GM06990 (cell line): ENCODE results near the gene TMEM208.
A peak's percentile ranks its signal among the peaks of the same experiment; 100 is the strongest.

Experiments
- DNase-seq: peaks from one replicate; pipeline ENCODE4 v3.0.0-alpha.2; 2011; ENCODE audit not compliant: insufficient read length; ENCODE audit errors: extremely low read depth
- H3K27me3 ChIP-seq: replicated peaks from 2 replicates; pipeline ENCODE4 v1.6.0; 2011; ENCODE audit warnings: low read length; ENCODE audit not compliant: control insufficient read depth, insufficient read depth
- H3K36me3 ChIP-seq: 2 replicates; pipeline ENCODE4 v1.5.1; 2011; ENCODE audit warnings: low read length; ENCODE audit not compliant: control insufficient read depth, insufficient read depth
- H3K4me3 ChIP-seq: replicated peaks from 2 replicates; pipeline ENCODE4 v1.5.1; 2011; ENCODE audit warnings: low read depth, mild to moderate bottlenecking, control low read depth, low read length
- CTCF ChIP-seq: IDR thresholded peaks from 2 replicates; pipeline ENCODE4 v1.5.1; 2011; ENCODE audit warnings: low read length, control low read depth, mild to moderate bottlenecking, inconsistent platforms; ENCODE audit not compliant: insufficient read depth, poor library complexity, severe bottlenecking

The TMEM208 gene

GRCh38 chr16:67271446-67271845 lies 44.5 kb downstream of the TMEM208 start:
- Histone ChIP-seq H3K27me3 (no peaks in the 10 kb centered on the region), H3K4me3 (no peak overlapping the region), H3K36me3 (no peaks in the 10 kb centered on the region; the same call in 1 of the 2 replicates)
- no peak for TF ChIP-seq CTCF
- DNase-seq = no peak

DNA sequence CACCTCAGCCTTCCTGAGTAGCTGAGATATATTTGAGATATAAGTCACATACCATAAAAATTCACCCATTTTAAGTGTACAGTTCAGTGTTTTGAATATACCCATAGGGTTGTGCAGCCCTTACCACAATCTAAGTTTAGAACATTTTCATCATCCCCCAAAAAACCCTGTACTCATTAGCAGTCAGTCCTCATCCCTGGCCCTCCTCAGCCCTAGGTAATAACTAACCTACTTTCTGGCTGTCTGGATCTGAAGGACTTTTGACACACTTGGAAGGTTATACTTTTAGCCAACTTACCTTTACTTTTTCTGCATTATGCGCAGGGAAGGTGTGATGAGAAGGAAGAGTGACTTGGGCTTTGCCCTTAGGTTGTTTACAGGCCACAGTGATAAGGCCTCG lies 48.4 kb downstream of the TMEM208 start:
- H3K36me3 ChIP-seq = no peaks in the 10 kb centered on the region; the same call in 1 of the 2 replicates
- no peak overlapping the region for H3K4me3 ChIP-seq
- no peak for TF ChIP-seq CTCF
- no peaks in the 10 kb centered on the region for H3K27me3 ChIP-seq
- no peak for DNase-seq

GRCh38 chr16:67277294-67277998 lies 50.5 kb downstream of the TMEM208 start:
- no peaks in the 10 kb centered on the region; the same call in 1 of the 2 replicates for H3K36me3 ChIP-seq
- H3K27me3 ChIP-seq = no peaks in the 10 kb centered on the region; the same call in 1 of the 2 replicates
- no peak for TF ChIP-seq CTCF
- no peak overlapping the region for H3K4me3 ChIP-seq
- DNase-seq = no peak

DNA sequence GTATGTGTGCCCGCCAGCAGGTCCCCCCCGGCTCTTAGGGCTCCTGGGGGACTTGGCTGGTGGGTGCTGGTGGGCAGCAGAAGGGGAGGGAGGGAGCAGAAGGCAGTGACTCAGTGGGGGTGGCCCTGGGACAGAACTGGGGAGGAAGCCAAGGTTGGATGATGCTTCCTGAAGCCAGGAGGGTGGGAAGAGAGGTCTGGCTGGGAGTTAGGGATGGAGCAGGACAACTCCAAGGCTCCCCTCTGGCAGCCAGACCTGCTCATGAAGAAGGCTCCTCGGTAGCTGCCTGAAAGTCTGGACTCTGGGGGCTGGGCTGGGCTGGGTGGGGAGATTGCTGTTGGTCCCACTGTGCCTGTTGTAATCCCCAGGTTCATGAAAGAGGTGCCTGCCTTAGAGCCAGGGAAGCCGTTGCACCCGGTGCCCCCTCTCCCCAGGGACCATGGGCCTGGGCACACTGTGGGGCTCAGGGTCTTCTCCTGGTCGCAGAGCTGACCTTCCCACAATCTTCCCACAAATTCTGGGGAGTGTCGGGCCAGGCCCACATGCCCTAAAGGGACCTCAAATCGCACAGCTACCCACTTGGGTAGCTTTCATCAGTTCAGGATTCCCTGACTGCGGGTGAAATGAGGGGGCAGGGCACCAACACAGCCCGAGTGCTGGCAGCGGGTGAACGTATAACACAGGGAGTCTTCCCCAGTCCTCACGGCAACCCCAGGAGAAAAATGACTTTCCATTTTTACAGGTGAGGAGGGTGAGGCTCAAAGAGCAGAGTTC lies 51.3 kb downstream of the TMEM208 start:
- no peak for DNase-seq
- Histone ChIP-seq H3K36me3 (no peaks in the 10 kb centered on the region; the same call in 1 of the 2 replicates), H3K27me3 (no peaks in the 10 kb centered on the region; the same call in 1 of the 2 replicates), H3K4me3 (peak overlapping the region; percentile 65)
- no peak for TF ChIP-seq CTCF
